Chondrocyte (in vitro differentiated cells): ENCODE measurements around the gene RAD51B. TPM values are rescaled to one million over a fixed set of nuclear protein-coding genes. Genes with fewer than 3 reads are reported as not detected.
A peak's percentile ranks its signal among the peaks of the same experiment; 100 is the strongest.

Experiments
- DNase-seq: peaks from one replicate; pipeline ENCODE4 v3.0.0; 2021; ENCODE audit warnings: mixed read lengths, low spot score
- H3K27ac Mint-ChIP-seq: one replicate; pipeline ENCODE4 v1.8.0; 2021; ENCODE audit warnings: mild to moderate bottlenecking, moderate library complexity, mixed read lengths; ENCODE audit not compliant: unreplicated experiment
- H3K27me3 Mint-ChIP-seq: 2 replicates; pipeline ENCODE4 v1.8.0; 2021; ENCODE audit warnings: low read depth, mixed read lengths
- H3K36me3 Mint-ChIP-seq: 2 replicates; pipeline ENCODE4 v1.8.0; 2021; ENCODE audit warnings: low read depth, mixed read lengths
- H3K4me1 Mint-ChIP-seq: 2 replicates; pipeline ENCODE4 v1.8.0; 2021; ENCODE audit warnings: low read depth, mild to moderate bottlenecking, mixed read lengths
- H3K4me3 Mint-ChIP-seq: one replicate; pipeline ENCODE4 v1.8.0; 2021; ENCODE audit warnings: mild to moderate bottlenecking, moderate library complexity, mixed read lengths; ENCODE audit not compliant: unreplicated experiment
- H3K9me3 Mint-ChIP-seq: 2 replicates; pipeline ENCODE4 v1.8.0; 2021; ENCODE audit warnings: low read depth, mixed read lengths
- CTCF ChIP-seq: fragments of 200-600 bp; sonication (generic); IDR thresholded peaks from 2 replicates; pipeline ENCODE4 v1.5.0; 2021; ENCODE audit warnings: antibody characterized with exemption, mild to moderate bottlenecking, moderate library complexity
- total RNA-seq: library from RNA; stranded (reverse); gene quantifications from 3 replicates; pipeline ENCODE4 v1.2.1, GENCODE V29; 2021

RAD51B gene
- total RNA-seq, 1 donor from 2014 or later: 8.2 TPM

- no peak for TF ChIP-seq CTCF
- Mint-ChIP-seq H3K36me3 (no peaks in the 10 kb centered on the region), H3K27me3 (no peaks in the 10 kb centered on the region), H3K4me3 (no peak overlapping the region), H3K4me1 (peaks cover 81% of the 10 kb centered on the region), H3K27ac (peak overlapping the region; percentile 80), H3K9me3 (no peaks in the 10 kb centered on the region)
- no peak for DNase-seq
Measured at GRCh38 chr14:68590201-68590522, 770.6 kb downstream of the RAD51B start.

GRCh38 chr14:68591786-68592185 is 772.2 kb downstream of the RAD51B start:
- Mint-ChIP-seq H3K4me3 (no peak overlapping the region), H3K9me3 (no peaks in the 10 kb centered on the region), H3K4me1 (peaks cover 70% of the 10 kb centered on the region), H3K36me3 (no peaks in the 10 kb centered on the region), H3K27me3 (no peaks in the 10 kb centered on the region), H3K27ac (no peak overlapping the region)
- TF ChIP-seq CTCF: no peak
- no peak for DNase-seq

GRCh38 chr14:68592948-68593556 is 773.5 kb downstream of the RAD51B start:
- Mint-ChIP-seq H3K9me3 (no peaks in the 10 kb centered on the region), H3K4me1 (peaks cover 63% of the 10 kb centered on the region), H3K4me3 (no peak overlapping the region), H3K36me3 (no peaks in the 10 kb centered on the region), H3K27me3 (no peaks in the 10 kb centered on the region), H3K27ac (peak overlapping the region; percentile 97)
- peak; percentile 47 for DNase-seq
- TF ChIP-seq CTCF: no peak

- H3K4me1 Mint-ChIP-seq: peaks cover 63% of the 10 kb centered on the region
- no peak overlapping the region for H3K4me3 Mint-ChIP-seq
- no peaks in the 10 kb centered on the region for H3K36me3 Mint-ChIP-seq
- H3K9me3 Mint-ChIP-seq: no peaks in the 10 kb centered on the region
- DNase-seq: no peak
- no peaks in the 10 kb centered on the region for H3K27me3 Mint-ChIP-seq
- peak overlapping the region; percentile 97 for H3K27ac Mint-ChIP-seq
- no peak for TF ChIP-seq CTCF
Measured at GRCh38 chr14:68593806-68594536, 774.4 kb downstream of the RAD51B start.

GRCh38 chr14:68594737-68595380 is 775.3 kb downstream of the RAD51B start:
- Mint-ChIP-seq H3K27ac (peak overlapping the region; percentile 97), H3K27me3 (no peaks in the 10 kb centered on the region), H3K4me1 (peaks cover 63% of the 10 kb centered on the region), H3K9me3 (no peaks in the 10 kb centered on the region), H3K36me3 (no peaks in the 10 kb centered on the region), H3K4me3 (no peak overlapping the region)
- no peak for TF ChIP-seq CTCF
- DNase-seq: no peak
